Neuronal stem cell (in vitro differentiated cells): ENCODE data around the gene TUB.

ENCODE experiments used
- DNase-seq: peaks from one replicate; pipeline ENCODE4 v3.0.0-alpha.2; 2013; ENCODE audit warnings: low spot score
- H2AFZ ChIP-seq: one replicate; pipeline ENCODE4 v1.6.1; 2013; ENCODE audit warnings: mild to moderate bottlenecking, low read length, inconsistent platforms
- H2AK5ac ChIP-seq: 2 replicates; pipeline ENCODE4 v1.6.1; 2013; ENCODE audit warnings: low read depth, mild to moderate bottlenecking, inconsistent platforms, low read length, moderate library complexity, mixed read lengths
- H2BK120ac ChIP-seq: 2 replicates; pipeline ENCODE4 v1.6.1; 2013; ENCODE audit warnings: low read depth, mild to moderate bottlenecking, inconsistent platforms, low read length, moderate library complexity, mixed read lengths
- H2BK12ac ChIP-seq: one replicate; pipeline ENCODE4 v1.6.1; 2013; ENCODE audit warnings: low read length, inconsistent platforms
- H2BK15ac ChIP-seq: 2 replicates; pipeline ENCODE4 v1.6.1; 2013; ENCODE audit warnings: mild to moderate bottlenecking, low read length, inconsistent platforms, mixed read lengths
- H2BK5ac ChIP-seq: one replicate; pipeline ENCODE4 v1.6.1; 2013; ENCODE audit warnings: inconsistent platforms, mild to moderate bottlenecking, low read length, moderate library complexity
- H3K14ac ChIP-seq: one replicate; pipeline ENCODE4 v1.6.1; 2013; ENCODE audit warnings: low read length, inconsistent platforms
- H3K18ac ChIP-seq: 2 replicates; pipeline ENCODE4 v1.6.1; 2013; ENCODE audit warnings: low read length, inconsistent platforms
- H3K23ac ChIP-seq: 2 replicates; pipeline ENCODE4 v1.6.1; 2013; ENCODE audit warnings: low read depth, mild to moderate bottlenecking, mixed read lengths, low read length, inconsistent platforms; ENCODE audit not compliant: poor library complexity
- H3K27ac ChIP-seq: replicated peaks from 3 replicates; pipeline ENCODE4 v1.5.1; 2013; ENCODE audit warnings: low read length, inconsistent platforms
- H3K27me3 ChIP-seq, 3 experiments: 2 replicates each; pipeline ENCODE4 v1.6.1; 2013; ENCODE audit warnings: low read length in 3 of 3, mild to moderate bottlenecking in 2 of 3, inconsistent platforms in 1 of 3, low read depth in 1 of 3, mixed read lengths in 1 of 3, moderate library complexity in 1 of 3; ENCODE audit not compliant: control insufficient read depth in 3 of 3, insufficient read depth in 3 of 3
- H3K36me3 ChIP-seq, 2 donors: replicated peaks in 1 of 2; 2 replicates each; pipeline ENCODE4 v1.6.1; 2013; ENCODE audit warnings: low read length in 2 of 2; ENCODE audit not compliant: control insufficient read depth in 2 of 2, insufficient read depth in 2 of 2
- H3K4ac ChIP-seq: 2 replicates; pipeline ENCODE4 v1.6.1; 2013; ENCODE audit warnings: inconsistent platforms, mild to moderate bottlenecking, low read length, moderate library complexity
- H3K4me1 ChIP-seq, 2 donors: 1 replicate in 1 of 2; 2 replicates in 1 of 2; pipeline ENCODE4 v1.6.1; 2013; ENCODE audit warnings: low read length in 2 of 2, low read depth in 1 of 2; ENCODE audit not compliant: control insufficient read depth in 2 of 2, insufficient read depth in 1 of 2
- H3K4me2 ChIP-seq: one replicate; pipeline ENCODE4 v1.6.1; 2013; ENCODE audit warnings: mild to moderate bottlenecking, low read length, inconsistent platforms; ENCODE audit not compliant: insufficient read depth, poor library complexity, severe bottlenecking
- H3K4me3 ChIP-seq, 2 donors: 2 replicates each; pipeline ENCODE4 v1.5.1; 2013; ENCODE audit warnings: low read length in 2 of 2, mild to moderate bottlenecking in 2 of 2, inconsistent platforms in 1 of 2, moderate library complexity in 1 of 2
- H3K79me1 ChIP-seq: one replicate; pipeline ENCODE4 v1.6.1; 2013; ENCODE audit warnings: low read depth, mild to moderate bottlenecking, inconsistent platforms, low read length, moderate library complexity
- H3K9ac ChIP-seq: one replicate; pipeline ENCODE4 v1.6.1; 2013; ENCODE audit warnings: mild to moderate bottlenecking, low read depth, low read length, inconsistent platforms; ENCODE audit not compliant: poor library complexity
- H3K9me3 ChIP-seq, 2 donors: replicated peaks in 1 of 2; 2 replicates each; pipeline versions ENCODE3 to v1.6.1; 2013; ENCODE audit warnings: low read length in 2 of 2, mild to moderate bottlenecking in 2 of 2, inconsistent platforms in 1 of 2, low read depth in 1 of 2, mixed read lengths in 1 of 2, moderate library complexity in 1 of 2; ENCODE audit not compliant: control insufficient read depth in 2 of 2, insufficient read depth in 1 of 2
- H4K8ac ChIP-seq: one replicate; pipeline ENCODE4 v1.6.1; 2013; ENCODE audit warnings: low read depth, mild to moderate bottlenecking, inconsistent platforms, low read length, moderate library complexity
- H4K91ac ChIP-seq: one replicate; pipeline ENCODE4 v1.6.1; 2013; ENCODE audit warnings: low read length, low read depth, mild to moderate bottlenecking, inconsistent platforms; ENCODE audit not compliant: poor library complexity
- WGBS, 2 donors: extraction: QIAGEN DNeasy Blood & Tissue Kit; methylation state at CpG; one replicate each; pipeline ENCODE4 v1.1.7; 2013; ENCODE audit warnings: missing lambda C conversion rate in 2 of 2, mixed read lengths in 1 of 2; ENCODE audit not compliant: insufficient read length in 2 of 2, insufficient replicate concordance in 1 of 2; ENCODE audit errors: extremely low coverage in 2 of 2; 5-methylcytosine and 5-hydroxymethylcytosine counted together

TUB gene

GRCh38 chr11:8094656-8095055 is 13.6 kb downstream of the TUB start:
- no peak for DNase-seq
- WGBS, 2 donors, result no CpG with 5 or more reads among the region's 11 CpGs
- Histone ChIP-seq H2BK12ac (no peak overlapping the region), H3K4ac (no peak overlapping the region), H3K9ac (no peak overlapping the region), H3K9me3 (peaks cover 0 to 2% of the 10 kb centered on the region in 2 donors), H3K79me1 (peaks cover 9% of the 10 kb centered on the region), H2BK120ac (no peak overlapping the region), H4K8ac (no peak overlapping the region), H2AK5ac (no peak overlapping the region), H3K4me1 (peaks cover 0 to 1% of the 10 kb centered on the region in 2 donors), H3K27ac (no peak overlapping the region), H4K91ac (no peak overlapping the region), H3K4me2 (no peak overlapping the region), H3K36me3 (peaks cover 38 to 84% of the 10 kb centered on the region in 2 donors), H3K4me3 (no peak overlapping the region), H2BK15ac (no peak overlapping the region), H3K14ac (no peak overlapping the region), H3K23ac (no peak overlapping the region), H2BK5ac (no peak overlapping the region), H2AFZ (no peak overlapping the region), H3K27me3 (no peaks in the 10 kb centered on the region), H3K18ac (no peak overlapping the region)

- Histone ChIP-seq H3K14ac (no peak overlapping the region), H4K91ac (no peak overlapping the region), H2AFZ (no peak overlapping the region), H3K23ac (no peak overlapping the region), H3K27ac (no peak overlapping the region), H4K8ac (no peak overlapping the region), H3K27me3 (no peaks in the 10 kb centered on the region), H3K4me3 (no peak overlapping the region), H3K36me3 (peaks cover 45 to 91% of the 10 kb centered on the region in 2 donors), H3K4me1 (peaks cover 0 to 1% of the 10 kb centered on the region in 2 donors), H3K79me1 (peaks cover 7% of the 10 kb centered on the region), H2BK15ac (no peak overlapping the region), H2BK120ac (no peak overlapping the region), H3K9ac (peak overlapping the region; percentile 63), H3K18ac (no peak overlapping the region), H2BK5ac (no peak overlapping the region), H3K4ac (no peak overlapping the region), H2AK5ac (no peak overlapping the region), H3K4me2 (no peak overlapping the region), H3K9me3 (peaks cover 0 to 2% of the 10 kb centered on the region in 2 donors), H2BK12ac (no peak overlapping the region)
- no peak for DNase-seq
- no CpG with 5 or more reads among the region's 12 CpGs for whole genome bisulfite sequencing, 2 donors
Observed at GRCh38 chr11:8095371-8095770, 14.4 kb downstream of the TUB start.

GRCh38 chr11:8095806-8096522 is 15.0 kb downstream of the TUB start:
- no peak overlapping the region for H2AFZ ChIP-seq
- H3K14ac ChIP-seq, result no peak overlapping the region
- no peak overlapping the region for H3K27ac ChIP-seq
- no peak overlapping the region for H2AK5ac ChIP-seq
- H3K18ac ChIP-seq, result no peak overlapping the region
- H3K79me1 ChIP-seq, result peaks cover 7% of the 10 kb centered on the region
- H3K23ac ChIP-seq, result no peak overlapping the region
- H2BK15ac ChIP-seq, result no peak overlapping the region
- no peak overlapping the region for H2BK12ac ChIP-seq
- no peak overlapping the region for H3K4me3 ChIP-seq
- no peak for DNase-seq
- no peak overlapping the region for H3K9ac ChIP-seq
- WGBS, 2 donors, result no CpG with 5 or more reads among the region's 5 CpGs
- no peak overlapping the region for H2BK120ac ChIP-seq
- no peak overlapping the region for H4K8ac ChIP-seq
- no peak overlapping the region for H4K91ac ChIP-seq
- no peak overlapping the region for H3K4me2 ChIP-seq
- H3K27me3 ChIP-seq, result no peaks in the 10 kb centered on the region
- H3K9me3 ChIP-seq, result peaks cover 0 to 2% of the 10 kb centered on the region in 2 donors
- H2BK5ac ChIP-seq, result no peak overlapping the region
- peaks cover 48 to 96% of the 10 kb centered on the region in 2 donors for H3K36me3 ChIP-seq
- H3K4ac ChIP-seq, result no peak overlapping the region
- peaks cover 0 to 1% of the 10 kb centered on the region in 2 donors for H3K4me1 ChIP-seq

GRCh38 chr11:8096575-8096974 is 15.6 kb downstream of the TUB start:
- H3K4me1 ChIP-seq, result peaks cover 0 to 1% of the 10 kb centered on the region in 2 donors
- WGBS, 2 donors, result no CpG with 5 or more reads among the region's 6 CpGs
- H3K9ac ChIP-seq, result no peak overlapping the region
- no peaks in the 10 kb centered on the region for H3K27me3 ChIP-seq
- H3K79me1 ChIP-seq, result peaks cover 7% of the 10 kb centered on the region
- H3K18ac ChIP-seq, result no peak overlapping the region
- no peak overlapping the region for H2AFZ ChIP-seq
- no peak overlapping the region for H2BK12ac ChIP-seq
- H3K23ac ChIP-seq, result no peak overlapping the region
- no peak overlapping the region for H2BK5ac ChIP-seq
- H3K14ac ChIP-seq, result no peak overlapping the region
- H3K9me3 ChIP-seq, result peaks cover 0 to 2% of the 10 kb centered on the region in 2 donors
- no peak overlapping the region for H4K8ac ChIP-seq
- no peak overlapping the region for H2AK5ac ChIP-seq
- no peak overlapping the region for H3K4me2 ChIP-seq
- H3K36me3 ChIP-seq, result peaks cover 52 to 96% of the 10 kb centered on the region in 2 donors
- H3K4ac ChIP-seq, result no peak overlapping the region
- no peak for DNase-seq
- H4K91ac ChIP-seq, result no peak overlapping the region
- no peak overlapping the region for H2BK120ac ChIP-seq
- H3K27ac ChIP-seq, result no peak overlapping the region
- no peak overlapping the region for H2BK15ac ChIP-seq
- H3K4me3 ChIP-seq, result no peak overlapping the region
